GM18519 (cell line): ENCODE results near the gene HYAL3.

Source experiments
- ATAC-seq: cut with Tn5 transposase; IDR thresholded peaks from one replicate; pipeline ENCODE4 v1.9.1; 2021; ENCODE audit warnings: mild to moderate bottlenecking, moderate library complexity; ENCODE audit not compliant: unreplicated experiment, low FRiP score

Gene HYAL3, protein sequence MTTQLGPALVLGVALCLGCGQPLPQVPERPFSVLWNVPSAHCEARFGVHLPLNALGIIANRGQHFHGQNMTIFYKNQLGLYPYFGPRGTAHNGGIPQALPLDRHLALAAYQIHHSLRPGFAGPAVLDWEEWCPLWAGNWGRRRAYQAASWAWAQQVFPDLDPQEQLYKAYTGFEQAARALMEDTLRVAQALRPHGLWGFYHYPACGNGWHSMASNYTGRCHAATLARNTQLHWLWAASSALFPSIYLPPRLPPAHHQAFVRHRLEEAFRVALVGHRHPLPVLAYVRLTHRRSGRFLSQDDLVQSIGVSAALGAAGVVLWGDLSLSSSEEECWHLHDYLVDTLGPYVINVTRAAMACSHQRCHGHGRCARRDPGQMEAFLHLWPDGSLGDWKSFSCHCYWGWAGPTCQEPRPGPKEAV

DNA sequence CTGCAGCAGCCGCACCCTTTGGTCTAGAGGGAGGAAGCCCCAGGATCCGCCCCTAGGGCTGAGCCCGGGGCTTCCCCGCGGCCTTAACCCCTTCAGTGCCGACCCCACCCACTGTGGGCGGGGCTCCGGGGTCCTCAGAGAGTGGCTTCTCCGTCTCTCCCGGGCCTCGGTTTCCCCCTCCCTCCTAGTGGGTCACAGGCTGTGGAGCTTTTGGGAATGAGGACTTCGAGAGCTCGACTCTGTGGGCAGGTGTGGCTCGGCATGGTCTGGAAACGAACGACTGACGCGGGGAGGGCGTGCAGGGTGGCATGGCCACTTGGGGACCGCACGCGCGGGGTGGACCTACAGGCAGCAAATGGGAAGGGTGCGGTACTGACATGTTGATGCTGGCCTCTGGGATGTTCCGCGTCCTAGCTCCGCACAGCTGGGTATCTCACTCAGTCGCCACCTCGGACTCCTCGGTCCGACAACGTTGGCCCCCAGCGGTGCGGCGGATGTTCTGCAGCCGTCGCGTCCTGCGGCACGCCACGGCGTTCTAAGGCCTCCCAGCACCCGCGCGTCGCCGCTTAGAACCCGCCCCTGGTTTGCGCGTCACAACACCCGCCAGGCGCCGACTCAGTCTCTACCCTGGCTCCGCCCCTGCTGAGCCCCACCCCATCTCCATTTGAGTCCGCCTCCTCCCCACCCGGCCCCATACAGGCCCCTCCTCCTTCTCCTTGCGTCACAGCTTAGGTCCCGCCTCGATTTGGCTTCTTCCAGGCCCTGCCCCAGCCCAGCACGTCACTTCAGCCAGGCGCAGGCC is at the start of gene HYAL3, which contains the start of gene NAA80:
HYAL3 (minus strand) TSS at position 570 of the 802 bp plus-strand sequence. CDS start 3,803 bp downstream, outside the sequence.
NAA80 (minus strand) TSS at position 570 of the 802 bp plus-strand sequence. CDS start 1,942 bp downstream, outside the sequence.
- peak; percentile 71 for ATAC-seq

DNA sequence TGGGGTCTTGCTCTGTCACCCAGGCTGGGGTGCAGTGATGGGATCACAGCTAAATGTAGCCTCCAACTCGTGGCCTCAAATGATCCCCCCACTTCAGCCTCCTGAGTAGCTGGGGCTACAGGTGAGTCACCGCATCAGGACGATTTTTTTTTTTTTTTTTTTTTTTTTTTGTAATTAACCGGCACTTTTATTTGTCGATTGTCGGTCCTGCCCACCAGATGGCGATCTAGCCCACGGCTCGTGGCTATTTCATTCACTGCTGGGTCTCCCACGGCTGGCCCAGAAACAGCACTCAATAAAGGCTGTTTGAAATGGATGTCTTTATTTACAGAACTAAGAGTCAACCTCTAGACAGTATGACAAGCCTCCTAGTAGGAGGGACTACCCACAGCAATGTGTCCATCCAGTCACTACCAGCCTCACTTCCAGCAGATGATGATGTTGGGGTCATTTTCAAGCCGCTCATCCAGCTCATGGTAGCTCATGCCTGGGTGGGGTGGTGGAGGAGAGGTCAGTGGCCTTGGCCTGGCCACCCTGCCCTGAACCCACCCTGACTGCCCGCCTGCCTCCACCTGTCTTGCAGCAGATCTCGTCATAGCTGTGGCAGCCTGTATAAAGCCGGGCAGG is 48.1 kb upstream of the HYAL3 start:
- ATAC-seq: no peak

DNA sequence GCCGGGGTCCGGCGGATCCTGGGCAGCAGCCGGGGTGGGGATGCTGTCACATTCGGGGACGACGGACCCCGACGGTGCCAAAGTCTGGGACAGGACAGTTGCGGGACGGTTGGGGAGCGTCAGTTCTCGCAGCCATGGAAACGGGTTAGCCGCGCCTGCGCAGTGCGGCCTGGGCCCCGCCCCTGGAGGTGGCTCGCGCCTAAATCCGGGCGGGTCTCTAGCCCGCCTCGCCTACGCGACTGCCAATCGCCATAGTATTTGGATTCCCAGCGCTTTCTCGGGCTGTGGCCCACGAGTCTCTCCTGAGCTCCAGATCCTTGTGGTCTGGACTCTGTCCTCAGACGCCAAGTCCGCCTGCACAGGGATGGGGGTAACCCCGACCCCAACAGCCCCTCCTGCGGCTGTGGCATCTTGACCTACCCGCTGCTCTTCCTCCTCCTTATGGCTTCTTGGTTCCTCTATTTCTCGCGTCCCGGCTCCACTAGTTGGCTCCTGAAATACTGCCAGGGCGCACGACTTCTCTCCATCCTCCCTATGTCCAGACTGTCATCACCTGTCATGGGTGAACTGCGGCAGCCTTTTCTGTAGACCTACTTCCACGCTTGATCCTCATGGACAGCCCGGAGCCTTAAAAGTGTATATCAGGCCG is 46.5 kb upstream of the HYAL3 start, which contains the start of gene ZMYND10:
ZMYND10 (minus strand) TSS at position 147 of the 649 bp plus-strand sequence. CDS start 153 bp downstream, outside the sequence.
- ATAC-seq: no peak

DNA sequence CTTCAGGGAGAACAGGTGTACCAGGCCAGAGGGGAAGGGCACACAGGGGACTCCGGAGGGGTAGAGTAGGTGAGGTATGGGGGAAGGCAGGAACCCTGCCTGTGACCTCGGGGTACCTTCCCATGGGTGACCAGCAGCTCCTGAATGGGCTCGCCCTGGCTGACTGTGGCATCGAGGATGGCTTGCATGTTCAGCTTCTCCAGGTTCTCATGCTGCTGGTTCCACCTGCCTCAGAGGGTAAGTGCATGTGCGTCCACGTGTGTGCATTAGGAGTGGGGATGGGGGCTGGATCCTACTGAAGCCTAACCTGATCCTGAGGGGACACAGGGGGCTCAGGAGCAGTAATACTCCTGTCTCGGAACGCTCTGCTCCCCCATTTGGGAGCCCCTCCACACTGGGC is 45.8 kb upstream of the HYAL3 start:
- no peak for ATAC-seq

DNA sequence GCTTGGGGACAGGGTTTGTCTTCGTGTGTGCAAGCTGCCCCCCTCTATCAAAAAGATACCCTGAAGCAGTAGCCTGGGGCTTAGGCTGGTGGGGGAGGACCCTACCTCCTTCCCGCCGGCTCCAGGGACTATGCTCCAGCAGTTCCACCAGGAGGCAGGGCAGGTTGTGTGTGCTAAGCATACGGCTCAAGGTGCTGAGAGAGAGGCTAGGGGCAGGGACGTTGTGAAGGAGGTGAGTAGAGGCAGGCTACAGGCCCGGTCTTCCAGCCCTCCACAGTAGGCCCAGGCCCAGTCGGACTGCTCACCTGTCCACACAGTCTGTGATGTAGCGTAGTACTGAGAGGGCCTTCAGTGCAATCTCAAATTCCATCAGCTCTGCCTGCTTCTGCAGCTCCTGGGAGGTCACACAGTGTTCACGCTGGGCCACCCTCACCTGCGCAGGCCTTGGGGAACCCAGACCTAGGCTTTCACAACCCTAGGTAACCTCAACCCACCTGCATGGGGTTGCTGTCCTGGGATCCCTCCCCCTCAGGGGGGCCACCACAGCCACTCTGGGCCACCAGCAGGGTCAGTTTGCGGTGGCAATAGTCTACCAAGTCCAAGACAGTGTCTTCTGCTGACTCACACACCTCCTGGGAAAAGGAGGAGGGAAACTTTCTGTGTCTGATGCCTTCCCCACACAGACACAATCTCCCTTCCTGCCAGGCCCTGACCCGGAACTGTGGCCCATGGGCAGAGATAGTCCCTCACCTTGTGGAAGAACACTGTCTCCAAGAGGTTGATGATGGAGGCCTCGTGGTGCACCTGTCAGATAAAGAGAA is 43.8 kb upstream of the HYAL3 start:
- ATAC-seq: no peak

DNA sequence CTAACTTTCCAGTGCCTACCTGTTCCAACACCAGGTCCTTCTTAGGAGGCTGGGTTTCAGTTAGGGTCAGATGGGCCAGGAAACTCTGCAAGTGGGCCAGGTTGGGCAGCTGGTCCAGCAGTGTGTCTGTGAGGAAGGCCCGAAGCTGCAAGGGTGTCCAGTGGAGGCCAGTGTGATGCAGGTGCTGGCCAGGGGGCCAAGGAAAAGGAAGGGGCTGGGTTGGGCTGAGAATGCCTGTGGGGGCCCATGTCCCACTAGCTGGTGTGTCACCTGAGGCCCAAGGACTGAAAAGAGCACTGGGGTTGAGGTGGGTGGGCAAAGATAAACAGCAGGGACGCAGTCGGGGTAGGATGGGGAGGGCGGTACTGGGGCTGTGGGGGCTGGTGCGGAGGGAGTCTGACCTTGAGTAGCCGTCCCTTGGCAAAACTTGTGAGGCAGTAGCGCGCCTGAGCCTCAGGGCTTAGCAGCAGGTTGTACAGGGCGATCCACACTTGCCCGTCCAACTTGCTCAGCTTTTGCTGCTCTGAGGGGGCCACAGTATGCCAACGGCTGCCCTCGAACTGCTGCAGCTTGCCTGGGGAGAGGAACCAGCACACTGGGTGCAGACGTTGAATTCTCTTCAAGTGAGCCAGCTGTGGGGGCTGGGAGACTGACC is 42.9 kb upstream of the HYAL3 start:
- no peak for ATAC-seq

DNA sequence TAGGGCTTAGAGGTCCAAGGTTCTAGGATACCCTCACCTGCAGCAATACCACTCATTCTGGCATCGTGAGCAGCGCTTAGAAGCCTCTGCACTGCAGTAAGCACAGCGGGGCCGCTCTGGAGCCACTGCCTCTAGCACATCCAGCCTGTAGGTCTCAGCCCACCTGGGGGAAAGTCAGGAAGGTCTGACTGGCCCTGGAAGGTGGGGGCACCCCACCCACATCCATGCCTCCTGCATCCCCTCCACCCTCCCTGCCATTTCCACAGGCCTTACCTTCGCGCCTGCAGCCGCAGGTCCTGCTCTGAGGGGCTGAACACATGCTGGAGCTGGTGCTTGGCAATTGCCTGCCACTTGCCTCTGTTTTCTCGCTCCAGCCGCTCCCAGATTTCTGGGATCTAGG is 42.3 kb upstream of the HYAL3 start:
- ATAC-seq: no peak

DNA sequence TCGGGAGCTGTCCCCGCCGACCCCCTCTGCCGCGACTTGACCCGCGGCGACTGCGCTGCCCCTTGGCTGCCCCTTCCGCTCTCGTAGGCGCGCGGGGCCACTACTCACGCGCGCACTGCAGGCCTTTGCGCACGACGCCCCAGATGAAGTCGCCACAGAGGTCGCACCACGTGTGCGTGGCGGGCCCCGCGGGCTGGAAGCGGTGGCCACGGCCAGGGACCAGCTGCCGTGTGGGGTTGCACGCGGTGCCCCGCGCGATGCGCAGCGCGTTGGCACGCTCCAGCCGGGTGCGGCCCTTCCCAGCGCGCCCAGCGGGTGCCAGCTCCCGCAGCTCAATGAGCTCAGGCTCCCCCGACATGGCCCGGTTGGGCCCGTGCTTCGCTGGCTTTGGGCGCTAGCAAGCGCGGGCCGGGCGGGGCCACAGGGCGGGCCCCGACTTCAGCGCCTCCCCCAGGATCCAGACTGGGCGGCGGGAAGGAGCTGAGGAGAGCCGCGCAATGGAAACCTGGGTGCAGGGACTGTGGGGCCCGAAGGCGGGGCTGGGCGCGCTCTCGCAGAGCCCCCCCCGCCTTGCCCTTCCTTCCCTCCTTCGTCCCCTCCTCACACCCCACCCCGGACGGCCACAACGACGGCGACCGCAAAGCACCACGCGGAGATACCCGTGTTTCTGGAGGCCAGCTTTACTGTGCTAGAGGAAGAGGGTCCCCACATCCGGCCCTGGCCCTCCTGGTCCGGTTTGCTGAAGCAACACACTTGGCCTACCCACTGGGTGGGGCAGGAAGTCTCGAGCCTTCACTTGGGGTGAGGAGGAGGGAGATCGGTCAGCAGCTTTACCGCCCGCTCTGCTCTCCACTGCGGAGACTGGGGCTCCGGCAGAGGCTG is 41.5 kb upstream of the HYAL3 start, which contains the start of gene RASSF1:
RASSF1 (minus strand) TSS at position 389 of the 882 bp plus-strand sequence; CDS start at position 358, 31 bp downstream.
- ATAC-seq: no peak

DNA sequence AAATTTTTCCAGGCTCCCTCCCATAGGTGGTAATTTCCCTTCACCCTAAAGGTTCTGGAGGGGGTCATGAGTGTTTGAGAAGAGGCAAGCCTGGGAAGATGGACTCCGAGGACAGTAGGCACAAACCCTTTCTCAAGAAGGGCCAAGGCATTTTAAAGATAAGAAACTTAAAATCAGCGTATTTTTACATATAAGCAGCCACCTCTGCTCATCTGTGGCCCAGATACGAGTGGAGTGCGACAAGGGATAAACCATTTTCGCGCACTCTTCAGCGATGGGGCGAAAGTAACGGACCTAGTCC is 40.9 kb upstream of the HYAL3 start:
- no peak for ATAC-seq

DNA sequence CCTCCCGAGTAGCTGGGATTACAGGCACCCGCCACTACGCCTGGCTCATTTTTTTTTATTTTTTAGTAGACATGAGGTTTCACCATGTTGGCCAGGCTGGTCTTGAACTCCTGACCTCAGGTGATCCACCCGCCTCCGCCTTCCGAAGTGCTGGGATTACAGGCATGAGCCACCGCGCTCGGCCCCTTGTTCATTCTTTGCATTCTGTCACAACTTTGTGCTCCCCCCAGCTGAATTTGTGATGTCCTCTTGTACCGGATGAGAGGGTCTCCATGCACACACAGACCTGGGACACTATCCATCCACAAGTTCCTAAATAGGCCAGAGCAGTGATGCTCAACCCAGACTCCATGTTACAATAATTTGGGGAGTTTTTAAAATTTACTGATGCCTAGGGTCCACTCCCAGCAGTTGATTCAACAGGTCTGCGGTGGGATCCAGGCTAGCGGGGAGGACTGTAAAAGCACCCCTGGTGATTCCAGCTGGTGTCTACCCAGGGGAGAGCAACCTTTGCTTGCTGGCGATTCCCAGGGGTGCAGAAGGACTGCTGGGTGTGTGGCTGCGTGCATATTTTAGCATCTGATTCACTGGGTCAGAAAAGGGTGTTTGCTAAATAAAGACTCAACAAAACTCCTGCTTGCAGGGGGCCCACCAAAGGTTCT is 40.4 kb upstream of the HYAL3 start:
- ATAC-seq: no peak

DNA sequence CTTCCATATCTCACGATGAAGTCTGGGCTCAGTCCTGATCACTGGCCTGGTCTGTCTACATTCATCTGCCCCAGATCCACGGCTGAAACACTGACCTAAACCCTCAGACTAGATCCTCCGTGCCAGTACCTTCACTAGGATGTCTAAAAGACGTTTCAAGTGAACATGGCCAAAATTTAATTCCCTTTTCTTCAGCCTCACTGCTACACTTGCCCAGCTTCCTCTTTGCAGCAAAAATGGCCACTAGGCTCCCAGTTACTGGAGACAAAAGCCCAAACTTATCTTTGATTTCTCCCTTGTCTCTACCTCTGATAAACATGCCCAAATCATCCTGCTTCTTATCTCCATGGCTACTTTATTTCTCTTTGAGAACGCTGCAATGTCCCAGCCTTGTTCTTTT is 39.8 kb upstream of the HYAL3 start:
- ATAC-seq: no peak

DNA sequence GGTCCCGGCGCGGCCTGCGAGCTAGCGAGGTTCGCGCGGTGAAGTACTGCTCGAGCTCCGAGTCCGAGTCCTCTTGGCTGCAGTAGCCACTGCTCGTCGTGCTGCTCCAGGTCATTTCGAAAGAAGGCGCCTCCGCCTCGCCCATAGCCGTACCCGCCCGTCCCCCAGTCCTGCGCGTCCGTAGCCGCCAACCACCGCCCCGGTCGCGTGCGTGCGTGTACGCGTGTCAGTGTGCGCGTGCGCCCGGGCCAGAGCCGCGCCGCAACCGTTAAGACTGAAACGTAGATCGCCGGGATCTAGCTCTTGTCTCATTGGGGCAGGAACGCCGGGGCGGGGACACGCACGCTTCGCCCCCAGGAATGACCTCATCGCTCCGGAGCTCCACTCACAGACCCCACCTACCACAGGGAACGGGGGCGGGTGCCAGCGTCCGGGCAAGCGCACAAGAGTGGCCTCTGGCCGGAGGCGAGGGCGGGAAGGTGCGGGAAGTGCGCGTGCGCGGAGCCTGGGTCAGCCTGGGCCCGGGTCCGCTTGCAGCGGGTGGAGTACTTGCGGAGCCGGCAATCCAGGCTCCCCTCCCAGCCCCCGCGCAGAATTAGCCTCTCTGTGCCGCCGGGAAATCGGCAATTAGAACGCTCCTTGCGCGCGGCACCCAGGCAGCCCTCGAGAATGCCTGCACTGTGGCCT is 38.1 kb upstream of the HYAL3 start:
- ATAC-seq: peak; percentile 66

DNA sequence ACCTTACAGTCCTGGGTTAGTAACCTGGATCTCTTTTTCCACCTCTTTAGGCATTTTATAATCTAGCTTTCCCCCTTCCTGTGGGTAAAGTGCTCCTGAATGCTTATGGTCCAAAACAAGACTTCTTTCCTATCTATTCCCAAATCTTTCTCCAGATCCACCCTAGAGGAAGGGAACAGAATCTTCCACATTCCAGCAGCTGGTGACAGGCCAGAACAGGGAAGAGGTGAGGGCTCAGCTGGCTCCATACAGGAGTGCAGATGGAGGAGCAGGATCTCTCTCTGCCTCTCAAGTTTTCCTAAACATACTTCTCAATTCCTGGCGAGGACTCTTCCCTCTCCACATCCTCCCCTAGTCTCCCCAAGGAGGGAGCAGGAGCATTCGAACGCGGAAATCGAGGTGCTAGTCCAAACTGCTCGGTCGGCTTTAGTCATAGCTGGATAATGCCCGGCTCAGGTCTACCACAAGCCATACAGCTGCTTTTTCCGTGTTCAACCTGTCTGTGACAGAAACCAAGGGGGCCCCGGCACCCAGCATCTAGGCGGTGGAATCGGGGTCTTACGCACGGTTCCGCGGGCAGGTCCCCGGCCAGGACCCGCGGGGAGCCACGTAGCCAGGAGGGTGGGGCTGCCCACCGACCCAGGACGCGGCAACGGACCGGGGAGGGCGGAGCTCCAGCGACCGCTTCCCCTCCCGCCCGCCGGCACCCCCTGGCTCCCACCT is 37.4 kb upstream of the HYAL3 start:
- peak; percentile 16 for ATAC-seq

DNA sequence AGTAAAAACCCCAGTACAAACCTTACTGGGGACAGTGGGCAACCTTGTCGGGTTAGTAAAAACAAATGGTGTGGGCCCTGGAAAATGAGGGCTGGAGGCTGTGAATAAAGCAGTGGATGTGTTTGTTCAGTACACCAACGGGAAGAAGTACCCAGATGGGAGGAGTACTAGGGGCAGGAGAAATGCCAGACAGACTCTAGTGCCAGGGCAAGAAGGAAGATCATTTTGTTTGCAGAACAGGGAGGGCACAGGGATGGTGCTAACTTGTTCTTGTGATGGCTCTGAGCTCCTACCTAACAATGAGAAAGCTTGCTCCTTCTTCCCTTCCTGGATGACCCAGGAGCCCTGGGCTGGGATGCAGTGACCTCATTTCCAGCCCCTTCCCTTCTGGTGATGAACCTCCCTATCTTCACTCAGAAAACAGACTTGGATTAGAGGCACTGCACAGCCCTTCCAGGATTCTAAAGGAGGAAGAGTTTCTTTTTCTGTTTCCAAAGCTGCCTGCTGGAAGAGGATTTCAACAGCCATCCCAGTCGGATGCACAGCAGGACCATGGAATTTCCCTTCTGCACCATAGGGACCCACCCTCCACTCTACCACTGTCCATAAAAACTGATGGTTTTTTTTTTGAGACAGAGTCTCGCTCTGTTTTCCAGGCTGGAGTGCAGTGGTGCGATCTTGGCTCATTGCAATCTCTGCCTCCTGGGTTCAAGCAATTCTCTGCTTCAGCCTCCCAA is 35.3 kb upstream of the HYAL3 start:
- ATAC-seq: no peak

DNA sequence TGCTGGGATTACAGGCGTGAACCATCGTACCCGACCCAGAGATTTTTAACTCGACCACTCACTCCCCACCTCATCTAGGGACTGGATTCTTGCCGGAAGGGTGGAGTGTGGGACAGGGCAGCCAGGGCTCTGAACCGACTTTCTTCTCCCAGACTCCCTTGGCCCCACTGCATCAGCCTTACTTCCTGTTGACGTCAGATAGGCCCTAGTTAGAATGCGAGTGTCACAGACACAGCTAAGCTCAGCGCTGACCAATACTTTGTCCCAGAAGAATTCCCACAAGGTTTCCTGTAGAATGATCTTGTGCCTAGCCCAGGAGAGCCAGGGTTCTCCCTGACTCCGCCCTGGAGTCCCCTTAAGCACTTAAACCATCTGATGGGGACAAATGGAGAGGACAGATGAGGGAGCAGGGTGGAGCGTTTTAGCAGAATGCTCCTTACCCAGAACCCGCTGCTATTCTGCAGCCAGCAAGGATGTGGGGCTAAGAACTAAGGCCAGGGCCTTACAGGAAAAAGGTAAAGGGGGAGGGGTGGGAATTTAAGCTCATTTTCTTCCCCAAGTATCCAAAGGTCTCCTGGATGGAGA is 34.6 kb upstream of the HYAL3 start:
- no peak for ATAC-seq
